Gastroesophageal sphincter (tissue), 3 donors: ENCODE data around the gene TRIM37.
"Not testable (repeated sequence)": the region's sequence is repeated elsewhere in the genome, so short reads cannot be mapped to it uniquely, and the experiment has no call there.

ENCODE experiments used
- CTCF ChIP-seq, 4 experiments: fragments of 200-600 bp in 2 of 4; fragments of 450-650 bp in 2 of 4; sonication (generic) in 1 of 4; IDR thresholded peaks; one replicate each; pipeline ENCODE4 v1.5.1; 2017 to 2019; ENCODE audit warnings: antibody characterized with exemption in 4 of 4, mild to moderate bottlenecking in 2 of 4, moderate library complexity in 2 of 4
- EP300 ChIP-seq: sonication (generic); formaldehyde crosslinking; IDR thresholded peaks from one replicate; pipeline ENCODE4 v1.6.1; 2017; ENCODE audit warnings: antibody characterized with exemption, mild to moderate bottlenecking
- POLR2AphosphoS5 ChIP-seq: sonication (generic); formaldehyde crosslinking; IDR thresholded peaks from one replicate; pipeline ENCODE4 v1.6.1; 2017; ENCODE audit warnings: antibody characterized with exemption

- TF ChIP-seq CTCF (IDR thresholded peaks at IDR 0.05); EP300; POLR2AphosphoS5: not testable (repeated sequence)
These were observed 16.1 kb downstream of the TRIM37 start for GRCh38 chr17:59090593-59090992.
